ENCODE results near the gene LYPD6. TPM values are rescaled to one million over a fixed set of nuclear protein-coding genes. Genes with fewer than 3 reads are reported as not detected.

LYPD6 gene
- total RNA-seq, 1 donor from 2014 or later, result 1.8 TPM

DNA sequence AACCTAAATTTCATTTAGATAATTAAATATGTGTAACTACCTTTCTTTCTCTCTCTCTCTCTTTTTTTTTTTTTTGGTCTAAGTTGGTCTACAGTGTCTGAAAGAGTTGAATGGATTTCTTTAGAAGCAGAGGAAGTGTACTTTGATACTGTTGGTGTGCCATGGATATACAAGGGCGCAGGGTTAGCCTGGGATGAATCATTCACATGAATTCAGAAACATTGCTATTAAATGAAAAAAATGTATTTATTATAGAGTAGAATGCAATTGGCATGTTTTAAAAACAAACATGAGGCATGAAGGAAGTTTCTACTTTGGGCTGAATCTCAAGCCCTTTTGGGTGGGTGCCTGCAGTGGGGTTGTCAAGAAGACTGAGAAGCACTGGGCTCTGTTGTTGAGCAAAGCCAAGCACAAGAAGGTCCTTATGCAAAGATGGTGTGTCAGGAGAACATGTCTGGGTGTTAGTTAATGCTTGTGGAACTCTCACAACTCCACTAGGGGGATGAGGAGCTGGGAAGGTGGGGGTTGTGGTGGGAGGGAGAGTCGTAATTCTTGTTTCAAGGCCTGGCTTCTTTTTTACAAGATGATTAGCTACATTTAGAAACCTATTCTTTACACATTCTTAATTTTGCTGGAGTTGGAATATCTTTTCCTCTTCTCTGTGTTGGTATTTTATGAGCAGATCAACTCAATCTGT is 57.9 kb downstream of the LYPD6 start:
- no peaks in the 10 kb centered on the region for H3K4me1 ChIP-seq
- H3K9me3 ChIP-seq, result no peaks in the 10 kb centered on the region
- intact Hi-C loops (cut with DNase I), result no loop called here
- H3K36me3 ChIP-seq, result no peaks in the 10 kb centered on the region
- DNase-seq (ENCODE audit: low spot score in 2 of 2), result no peak
- TF ChIP-seq, protein P1, sequence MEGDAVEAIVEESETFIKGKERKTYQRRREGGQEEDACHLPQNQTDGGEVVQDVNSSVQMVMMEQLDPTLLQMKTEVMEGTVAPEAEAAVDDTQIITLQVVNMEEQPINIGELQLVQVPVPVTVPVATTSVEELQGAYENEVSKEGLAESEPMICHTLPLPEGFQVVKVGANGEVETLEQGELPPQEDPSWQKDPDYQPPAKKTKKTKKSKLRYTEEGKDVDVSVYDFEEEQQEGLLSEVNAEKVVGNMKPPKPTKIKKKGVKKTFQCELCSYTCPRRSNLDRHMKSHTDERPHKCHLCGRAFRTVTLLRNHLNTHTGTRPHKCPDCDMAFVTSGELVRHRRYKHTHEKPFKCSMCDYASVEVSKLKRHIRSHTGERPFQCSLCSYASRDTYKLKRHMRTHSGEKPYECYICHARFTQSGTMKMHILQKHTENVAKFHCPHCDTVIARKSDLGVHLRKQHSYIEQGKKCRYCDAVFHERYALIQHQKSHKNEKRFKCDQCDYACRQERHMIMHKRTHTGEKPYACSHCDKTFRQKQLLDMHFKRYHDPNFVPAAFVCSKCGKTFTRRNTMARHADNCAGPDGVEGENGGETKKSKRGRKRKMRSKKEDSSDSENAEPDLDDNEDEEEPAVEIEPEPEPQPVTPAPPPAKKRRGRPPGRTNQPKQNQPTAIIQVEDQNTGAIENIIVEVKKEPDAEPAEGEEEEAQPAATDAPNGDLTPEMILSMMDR (IDR thresholded peaks at IDR 0.05), result no peak
- H3K4me3 ChIP-seq, result no peak overlapping the region
- H3K27ac ChIP-seq, result no peak overlapping the region
- H3K27me3 ChIP-seq, result no peaks in the 10 kb centered on the region

DNA sequence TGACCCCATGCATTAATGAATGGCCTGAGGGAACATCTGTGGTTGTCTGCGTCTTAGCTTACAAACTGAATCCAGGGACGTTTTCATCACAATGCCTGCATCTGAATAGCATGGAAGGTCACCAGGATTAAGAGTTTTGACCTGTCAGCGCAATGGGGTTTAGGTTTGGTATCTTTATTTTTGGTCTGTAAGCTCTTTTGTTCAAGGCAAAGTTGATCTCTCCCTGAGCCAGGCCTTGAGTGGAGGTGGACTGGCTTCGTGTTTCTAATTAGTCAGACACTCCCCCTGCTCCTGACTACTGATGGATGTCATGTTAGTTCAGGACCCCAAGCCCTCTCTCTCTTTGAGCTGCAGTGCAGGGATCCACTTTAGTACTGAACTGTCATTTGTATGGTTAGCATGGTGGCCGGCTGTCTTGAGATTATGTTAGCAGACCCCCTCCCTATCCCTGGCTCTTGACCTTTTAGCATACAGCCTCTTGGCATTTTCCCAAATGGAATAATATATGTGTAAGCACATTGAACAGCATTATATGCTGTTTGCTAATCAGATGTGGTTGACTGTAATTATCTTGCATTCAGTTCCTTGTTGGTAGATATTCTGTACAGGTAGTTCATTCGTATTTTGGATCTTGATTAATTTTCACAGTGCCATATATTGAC is 59.2 kb downstream of the LYPD6 start:
- Histone ChIP-seq H3K4me3 (no peak overlapping the region), H3K27me3 (no peaks in the 10 kb centered on the region), H3K4me1 (no peaks in the 10 kb centered on the region), H3K9me3 (no peaks in the 10 kb centered on the region), H3K36me3 (no peaks in the 10 kb centered on the region), H3K27ac (no peak overlapping the region)
- TF ChIP-seq, protein P1 (IDR thresholded peaks at IDR 0.05), result no peak
- intact Hi-C loops (cut with DNase I), result no loop called here
- no peak for DNase-seq (ENCODE audit: low spot score in 2 of 2)

DNA sequence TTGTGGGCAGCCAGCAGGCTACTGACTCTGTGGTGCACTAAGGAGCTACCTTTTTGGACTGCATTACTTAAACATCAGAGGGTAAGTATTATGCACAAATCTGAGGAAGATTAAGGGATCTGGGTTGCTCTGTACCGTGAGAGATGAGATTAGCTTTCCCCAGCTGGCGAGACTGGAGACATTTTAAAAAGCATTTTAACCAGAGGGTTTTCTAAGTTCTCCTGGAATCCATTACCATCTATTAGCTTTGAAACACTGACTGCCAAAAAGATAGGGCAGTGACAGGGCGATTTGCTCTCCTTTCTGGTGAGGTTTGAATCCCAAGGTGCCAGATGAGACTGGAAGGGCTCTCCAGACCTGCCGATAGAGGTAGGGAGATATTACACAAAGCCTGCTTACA is 63.2 kb downstream of the LYPD6 start:
- intact Hi-C loops (cut with DNase I), result no loop called here
- no peaks in the 10 kb centered on the region for H3K36me3 ChIP-seq
- no peaks in the 10 kb centered on the region for H3K4me1 ChIP-seq
- no peak for DNase-seq (ENCODE audit: low spot score in 2 of 2)
- H3K9me3 ChIP-seq, result no peaks in the 10 kb centered on the region
- no peak overlapping the region for H3K4me3 ChIP-seq
- TF ChIP-seq, protein P1 (IDR thresholded peaks at IDR 0.05), result no peak
- no peaks in the 10 kb centered on the region for H3K27me3 ChIP-seq
- no peak overlapping the region for H3K27ac ChIP-seq

DNA sequence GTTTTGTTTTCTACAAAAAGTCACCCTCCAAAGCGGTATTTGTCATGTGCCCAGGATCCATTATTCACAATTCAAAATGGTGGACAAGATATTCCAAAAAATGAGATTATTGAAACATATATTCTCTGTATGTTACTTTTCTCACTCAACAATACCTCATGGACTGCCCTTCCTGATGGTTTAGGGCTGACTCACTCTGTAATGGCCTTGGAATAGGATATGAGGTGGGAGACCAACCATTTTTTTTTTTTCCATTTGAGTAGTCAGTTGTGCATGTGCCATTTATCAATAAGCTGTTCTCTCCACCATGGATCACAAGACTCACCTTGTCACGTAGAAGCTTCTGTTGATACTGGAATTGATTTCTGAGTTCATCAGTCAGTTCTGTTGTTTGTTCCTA is 64.5 kb downstream of the LYPD6 start:
- TF ChIP-seq, protein P1 (IDR thresholded peaks at IDR 0.05), result no peak
- no peaks in the 10 kb centered on the region for H3K27me3 ChIP-seq

DNA sequence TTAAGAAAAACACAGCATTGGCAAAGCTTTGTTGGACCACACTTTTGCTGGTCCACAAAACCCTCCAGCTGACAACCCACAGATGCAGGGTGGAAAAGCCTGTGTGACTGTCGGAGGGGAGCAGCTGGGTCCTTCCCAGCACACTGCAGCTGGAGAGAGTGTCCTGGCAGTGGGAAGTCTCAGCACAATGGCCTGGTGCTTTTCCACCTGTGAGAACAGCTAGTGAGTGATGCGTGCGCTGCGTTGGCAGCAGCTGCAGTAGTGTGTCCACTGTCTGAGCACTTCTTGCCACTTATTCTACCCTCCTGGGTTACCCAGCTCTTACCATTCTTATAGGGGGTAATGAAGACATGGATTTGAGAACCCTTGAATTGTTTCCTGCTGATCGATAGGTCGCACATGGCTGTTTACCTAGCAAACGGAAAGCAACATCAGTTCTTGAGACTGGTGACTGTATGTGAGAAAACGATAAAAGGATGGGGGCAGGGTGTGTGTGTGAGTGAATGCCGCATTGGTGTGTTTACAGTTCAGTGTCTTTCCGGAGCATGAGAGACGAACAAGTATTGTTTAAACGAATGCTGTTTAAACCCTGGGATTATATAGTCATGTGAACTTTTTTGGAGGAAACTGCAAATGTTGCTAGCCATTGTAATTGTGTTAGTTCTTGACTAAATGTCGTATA is 69.7 kb downstream of the LYPD6 start:
- Histone ChIP-seq H3K4me1 (no peaks in the 10 kb centered on the region), H3K27me3 (no peaks in the 10 kb centered on the region), H3K27ac (no peak overlapping the region), H3K4me3 (no peak overlapping the region), H3K36me3 (no peaks in the 10 kb centered on the region), H3K9me3 (no peaks in the 10 kb centered on the region)
- no peak for DNase-seq (ENCODE audit: low spot score in 2 of 2)
- intact Hi-C loops (cut with DNase I), result no loop called here
- TF ChIP-seq, protein P1 (IDR thresholded peaks at IDR 0.05), result no peak

More for the DNA sequence above, 64.5 kb downstream of the LYPD6 start:
- intact Hi-C loops (cut with DNase I), result no loop called here
- H3K4me3 ChIP-seq, result no peak overlapping the region
- H3K27ac ChIP-seq, result no peak overlapping the region
- H3K9me3 ChIP-seq, result no peaks in the 10 kb centered on the region
- no peaks in the 10 kb centered on the region for H3K36me3 ChIP-seq
- DNase-seq (ENCODE audit: low spot score in 2 of 2), result no peak
- no peaks in the 10 kb centered on the region for H3K4me1 ChIP-seq
